Breast epithelium (tissue), 4 donors: ENCODE results near the gene RANBP17. TPM values are rescaled to one million over a fixed set of nuclear protein-coding genes. Genes with fewer than 3 reads are reported as not detected.

Experiments used
- DNase-seq, 2 donors: peaks; one replicate each; pipeline ENCODE4 v3.0.0-alpha.2; 2019; ENCODE audit warnings: low spot score in 2 of 2
- H3K27ac ChIP-seq, 2 donors: fragments of 200-600 bp; sonication (generic) in 1 of 2; one replicate each; pipeline ENCODE4 v1.5.1; 2016 to 2019; ENCODE audit warnings: mild to moderate bottlenecking in 1 of 2
- H3K27me3 ChIP-seq, 2 donors: fragments of 200-600 bp; sonication (generic) in 1 of 2; one replicate each; pipeline versions ENCODE4 v1.5.1 to v1.6.0; 2017 to 2019; ENCODE audit warnings: control low read depth in 1 of 2, mild to moderate bottlenecking in 1 of 2
- H3K36me3 ChIP-seq: fragments of 200-600 bp; one replicate; pipeline ENCODE4 v1.5.1; 2019
- H3K4me1 ChIP-seq, 2 donors: fragments of 200-600 bp; sonication (generic); one replicate each; pipeline ENCODE4 v1.5.1; 2016 to 2019; ENCODE audit warnings: control low read depth in 1 of 2
- H3K4me3 ChIP-seq, 3 donors: fragments of 200-600 bp; sonication (generic); 1 replicate in 2 of 3; 2 replicates in 1 of 3; pipeline ENCODE4 v1.5.1; 2016 to 2019; ENCODE audit warnings: mild to moderate bottlenecking in 3 of 3, moderate library complexity in 2 of 3
- H3K9me3 ChIP-seq, 2 donors: fragments of 200-600 bp; sonication (generic) in 1 of 2; one replicate each; pipeline ENCODE4 v1.5.1; 2016 to 2019; ENCODE audit warnings: control low read depth in 1 of 2
- CTCF ChIP-seq, 3 donors: fragments of 450-650 bp; IDR thresholded peaks; one replicate each; pipeline ENCODE4 v1.5.1; 2016 to 2017; ENCODE audit warnings: antibody characterized with exemption in 3 of 3, mild to moderate bottlenecking in 3 of 3, moderate library complexity in 3 of 3
- POLR2A ChIP-seq: fragments of 450-650 bp; IDR thresholded peaks from one replicate; pipeline ENCODE4 v1.6.1; 2016; ENCODE audit warnings: antibody characterized with exemption, mild to moderate bottlenecking, moderate library complexity
- POLR2AphosphoS5 ChIP-seq, 3 donors: sonication (generic); formaldehyde crosslinking; IDR thresholded peaks; one replicate each; pipeline ENCODE4 v1.6.1; 2017; ENCODE audit warnings: antibody characterized with exemption in 3 of 3
- intact Hi-C: fragments of 100-400 bp; cut with DNase I; formaldehyde crosslinking; loops from one replicate; pipeline ENCODE4 v1.15.1; 2023; ENCODE audit warnings: low total_unique reads
- total RNA-seq, 3 donors: library from RNA; depleted of rRNA; stranded (reverse); fragments of >200 nt; gene quantifications; one replicate each; pipeline ENCODE4 v1.1.0, GENCODE V29; 2016

RANBP17 gene
- total RNA-seq, 3 donors from 2014 or later = 6.9 to 28.4 (median 13.4) TPM

GRCh38 chr5:171314728-171315385 lies 453.0 kb downstream of the RANBP17 start:
- Histone ChIP-seq H3K4me1 (peaks cover 9% of the 10 kb centered on the region in 2 donors), H3K36me3 (no peaks in the 10 kb centered on the region), H3K9me3 (no peaks in the 10 kb centered on the region), H3K27ac (no peak overlapping the region), H3K4me3 (peak overlapping the region in 2 of 3 donors; percentile 3 to 55), H3K27me3 (peaks cover 8 to 100% of the 10 kb centered on the region in 2 donors)
- intact Hi-C loops = no loop called here
- no peak for DNase-seq
- TF ChIP-seq POLR2A (no peak), POLR2AphosphoS5 (IDR thresholded peaks at IDR 0.05) (no peak), CTCF (IDR thresholded peaks at IDR 0.05) (no peak)

GRCh38 chr5:171315386-171315891 lies 453.6 kb downstream of the RANBP17 start:
- TF ChIP-seq CTCF (IDR thresholded peaks at IDR 0.05) = no peak
- no peak for TF ChIP-seq POLR2A
- no peak for TF ChIP-seq POLR2AphosphoS5 (IDR thresholded peaks at IDR 0.05)
- Histone ChIP-seq H3K36me3 (no peaks in the 10 kb centered on the region), H3K4me3 (peak overlapping the region in 2 of 3 donors; percentile 3 to 55), H3K4me1 (peaks cover 9% of the 10 kb centered on the region in 2 donors), H3K27me3 (peaks cover 4 to 99% of the 10 kb centered on the region in 2 donors), H3K9me3 (no peaks in the 10 kb centered on the region), H3K27ac (no peak overlapping the region)
- intact Hi-C loops = no loop called here
- DNase-seq = no peak

GRCh38 chr5:171315925-171316257 lies 454.1 kb downstream of the RANBP17 start:
- intact Hi-C loops = no loop called here
- Histone ChIP-seq H3K4me3 (peak overlapping the region in 2 of 3 donors; percentile 7 to 55), H3K9me3 (no peaks in the 10 kb centered on the region), H3K36me3 (no peaks in the 10 kb centered on the region), H3K27me3 (peaks cover 4 to 99% of the 10 kb centered on the region in 2 donors), H3K4me1 (peaks cover 9% of the 10 kb centered on the region in 2 donors), H3K27ac (no peak overlapping the region)
- TF ChIP-seq POLR2AphosphoS5 (IDR thresholded peaks at IDR 0.05) = no peak
- TF ChIP-seq CTCF (IDR thresholded peaks at IDR 0.05) = no peak
- TF ChIP-seq POLR2A = no peak
- DNase-seq = no peak

GRCh38 chr5:171316258-171317121 lies 454.7 kb downstream of the RANBP17 start:
- TF ChIP-seq POLR2AphosphoS5 (IDR thresholded peaks at IDR 0.05) (no peak), CTCF (IDR thresholded peaks at IDR 0.05) (no peak), POLR2A (no peak)
- Histone ChIP-seq H3K27me3 (peaks cover 4 to 99% of the 10 kb centered on the region in 2 donors), H3K27ac (no peak overlapping the region), H3K36me3 (no peaks in the 10 kb centered on the region), H3K4me3 (peak overlapping the region in 2 of 3 donors; percentile 7 to 55), H3K9me3 (no peaks in the 10 kb centered on the region), H3K4me1 (peaks cover 4 to 9% of the 10 kb centered on the region in 2 donors)
- DNase-seq = no peak
- intact Hi-C loops = no loop called here

- H3K27ac ChIP-seq = no peak overlapping the region
- peaks cover 4 to 9% of the 10 kb centered on the region in 2 donors for H3K4me1 ChIP-seq
- no peak for DNase-seq
- no peaks in the 10 kb centered on the region for H3K36me3 ChIP-seq
- peaks cover 0 to 97% of the 10 kb centered on the region in 2 donors for H3K27me3 ChIP-seq
- no peaks in the 10 kb centered on the region for H3K9me3 ChIP-seq
- intact Hi-C loops = no loop called here
- H3K4me3 ChIP-seq = no peak overlapping the region
- no peak for TF ChIP-seq CTCF (IDR thresholded peaks at IDR 0.05)
- no peak for TF ChIP-seq POLR2AphosphoS5 (IDR thresholded peaks at IDR 0.05)
- TF ChIP-seq POLR2A = no peak
Observed at GRCh38 chr5:171317230-171317629, 455.4 kb downstream of the RANBP17 start.
